ENCODE measurements around the gene PLAU.

DNA sequence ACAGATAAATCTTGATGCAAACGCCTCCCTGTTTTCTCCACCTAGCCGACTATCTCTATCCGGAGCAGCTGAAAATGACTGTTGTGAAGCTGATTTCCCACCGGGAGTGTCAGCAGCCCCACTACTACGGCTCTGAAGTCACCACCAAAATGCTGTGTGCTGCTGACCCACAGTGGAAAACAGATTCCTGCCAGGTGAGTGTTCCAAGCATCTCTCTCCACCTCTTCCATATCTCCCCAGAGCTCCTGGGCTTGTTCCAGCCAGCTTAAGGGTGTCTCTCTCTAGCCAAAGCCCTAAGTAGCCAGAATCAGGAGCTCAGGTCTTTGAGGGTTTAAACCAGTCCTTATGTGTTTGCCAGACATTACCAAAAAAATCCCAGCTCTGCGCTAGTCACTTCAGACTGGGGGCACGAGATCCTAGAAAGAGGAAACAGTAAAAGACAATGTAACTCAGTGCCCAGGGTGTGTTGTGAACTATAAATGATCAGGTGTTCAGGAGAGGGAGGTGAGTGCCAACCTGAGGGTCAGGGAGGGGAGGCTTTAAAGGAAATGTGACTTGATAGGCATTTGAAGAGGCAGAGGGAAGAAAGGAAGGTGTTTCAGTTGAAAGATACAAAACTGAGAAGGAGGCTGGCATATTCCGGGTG, 4.4 kb downstream of the PLAU start:
- TF ChIP-seq YY1 (IDR thresholded peaks at IDR 0.05; ENCODE audit: insufficient read depth, insufficient read length) (no peak), ZNF274 (IDR thresholded peaks at IDR 0.05; ENCODE audit: low read depth, low read length) (no peak), SUZ12 (IDR thresholded peaks at IDR 0.05; ENCODE audit: extremely low read depth, insufficient read depth, insufficient read length) (no peak)

Data from NT2/D1 (cell line).